PFSK-1 (cell line): ENCODE data around the gene NECTIN4.

Experiments
- FOXP2 ChIP-seq: optimal IDR thresholded peaks from 2 replicates; pipeline ENCODE3; 2011; ENCODE audit warnings: borderline replicate concordance, control low read depth, inconsistent platforms; ENCODE audit not compliant: insufficient read depth; ENCODE audit errors: extremely low read length, extremely low read depth
- POLR2AphosphoS5 ChIP-seq: IDR thresholded peaks from 2 replicates; pipeline ENCODE4 v1.6.1; 2012; ENCODE audit warnings: low read depth, mild to moderate bottlenecking, control low read depth, low read length, moderate library complexity
- REST ChIP-seq, 2 experiments: IDR thresholded peaks; 2 replicates each; pipeline versions ENCODE4 v1.6.1 to v1.8.0; 2011 to 2012; ENCODE audit warnings: low read depth in 2 of 2, low read length in 2 of 2, control low read depth in 1 of 2, inconsistent platforms in 1 of 2, mild to moderate bottlenecking in 1 of 2, moderate library complexity in 1 of 2; ENCODE audit not compliant: insufficient read depth in 1 of 2
- SIN3A ChIP-seq: IDR thresholded peaks from 2 replicates; pipeline ENCODE4 v1.6.1; 2012; ENCODE audit warnings: mild to moderate bottlenecking, low read length, moderate library complexity, borderline replicate concordance; ENCODE audit not compliant: insufficient read depth
- TAF1 ChIP-seq: IDR thresholded peaks from 2 replicates; pipeline ENCODE4 v1.6.1; 2012; ENCODE audit warnings: low read length, control low read depth, borderline replicate concordance; ENCODE audit not compliant: insufficient read depth

Gene NECTIN4

GRCh38 chr1:161045736-161046604, 43.4 kb downstream of the NECTIN4 start, which contains the start of gene USF1:
Gene USF1 (minus strand): TSS chr1:161045977. CDS start chr1:161043275, 2,702 bp downstream.
- TF ChIP-seq SIN3A (0 out of 2 replicates have a peak, but pooled peaks have one; percentile 12), POLR2AphosphoS5 (peak; percentile 91), REST (IDR thresholded peaks at IDR 0.05; ENCODE audit: insufficient read depth in 1 of 2, low read depth in 2 of 2, low read length in 2 of 2) (no peak), TAF1 (peak; percentile 90)

GRCh38 chr1:161044908-161045735, 44.2 kb downstream of the NECTIN4 start:
- peak; percentile 66; the same call in 1 of the 2 replicates for TF ChIP-seq TAF1
- TF ChIP-seq SIN3A = peak; percentile 80; the same call in 1 of the 2 replicates
- TF ChIP-seq FOXP2 = no peak
- peak in 1 of 2 experiments; percentile 57; a peak in 1 of 4 replicates for TF ChIP-seq REST (IDR thresholded peaks at IDR 0.05; ENCODE audit: insufficient read depth in 1 of 2, low read depth in 2 of 2, low read length in 2 of 2)
- TF ChIP-seq POLR2AphosphoS5 = peak; percentile 40; the same call in 1 of the 2 replicates

- TF ChIP-seq SIN3A (no peak), POLR2AphosphoS5 (no peak), TAF1 (no peak), FOXP2 (no peak), REST (IDR thresholded peaks at IDR 0.05; ENCODE audit: insufficient read depth in 1 of 2, low read depth in 2 of 2, low read length in 2 of 2) (no peak)
Observed at GRCh38 chr1:161044535-161044907, 44.8 kb downstream of the NECTIN4 start.

GRCh38 chr1:161039546-161039945, 49.8 kb downstream of the NECTIN4 start:
- TF ChIP-seq FOXP2 = no peak
- no peak for TF ChIP-seq SIN3A
- TF ChIP-seq REST (IDR thresholded peaks at IDR 0.05; ENCODE audit: insufficient read depth in 1 of 2, low read depth in 2 of 2, low read length in 2 of 2) = no peak
- no peak for TF ChIP-seq POLR2AphosphoS5
- no peak for TF ChIP-seq TAF1
